Left forelimb (tissue), 1 donor: ENCODE results near the gene ZNF862.

Source experiments
- DNase-seq: peaks from one replicate; pipeline ENCODE4 v3.0.0-alpha.2; 2018; ENCODE audit warnings: low spot score

The ZNF862 gene

DNA sequence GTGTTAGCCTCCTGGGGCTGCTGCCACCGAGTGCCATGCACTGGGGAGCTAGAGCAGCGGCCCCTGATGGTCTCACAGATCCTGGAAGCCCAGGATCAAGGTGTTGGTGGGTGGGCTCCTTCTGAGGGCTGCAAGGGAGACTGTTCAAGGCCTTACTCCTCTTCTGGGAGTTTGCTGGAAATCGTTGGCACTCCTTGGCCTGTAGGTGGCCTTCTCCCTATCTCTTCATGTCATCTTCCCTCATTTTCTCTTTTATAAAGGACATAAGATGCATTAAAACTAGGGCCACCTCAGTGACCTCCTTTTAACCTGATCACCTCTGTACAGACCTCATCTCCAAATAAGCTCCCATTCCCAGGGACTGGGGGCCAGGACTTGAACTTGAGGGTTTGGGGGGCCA lies 27.0 kb upstream of the ZNF862 start:
- no peak for DNase-seq

DNA sequence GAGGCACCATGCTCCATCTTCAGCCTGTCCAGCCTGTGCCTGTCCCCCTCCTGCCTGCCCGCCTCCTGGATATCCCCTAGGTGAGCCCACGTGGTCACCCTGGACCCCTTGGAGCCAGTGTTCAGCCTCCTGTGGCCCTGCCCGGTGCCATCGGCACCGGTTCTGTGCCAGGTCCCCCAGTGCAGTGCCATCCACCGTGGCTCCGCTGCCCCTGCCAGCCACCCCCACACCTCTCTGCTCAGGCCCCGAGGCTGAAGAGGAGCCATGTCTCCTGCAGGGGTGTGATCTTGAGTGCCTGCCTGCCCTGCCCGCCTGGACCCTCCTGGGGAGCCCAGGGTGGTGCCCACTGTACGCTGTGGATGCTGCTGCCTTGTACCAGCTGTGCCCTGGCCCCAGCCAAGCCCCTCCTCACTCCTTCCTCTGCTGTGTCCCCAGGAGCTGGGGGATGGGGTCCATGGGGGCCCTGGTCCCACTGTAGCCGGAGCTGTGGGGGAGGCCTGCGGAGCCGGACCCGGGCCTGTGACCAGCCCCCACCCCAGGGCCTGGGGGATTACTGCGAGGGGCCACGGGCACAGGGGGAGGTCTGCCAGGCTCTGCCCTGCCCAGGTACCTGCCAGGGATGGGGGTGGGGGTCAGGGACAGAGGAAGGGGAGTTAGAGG lies 26.2 kb upstream of the ZNF862 start:
- DNase-seq = no peak

DNA sequence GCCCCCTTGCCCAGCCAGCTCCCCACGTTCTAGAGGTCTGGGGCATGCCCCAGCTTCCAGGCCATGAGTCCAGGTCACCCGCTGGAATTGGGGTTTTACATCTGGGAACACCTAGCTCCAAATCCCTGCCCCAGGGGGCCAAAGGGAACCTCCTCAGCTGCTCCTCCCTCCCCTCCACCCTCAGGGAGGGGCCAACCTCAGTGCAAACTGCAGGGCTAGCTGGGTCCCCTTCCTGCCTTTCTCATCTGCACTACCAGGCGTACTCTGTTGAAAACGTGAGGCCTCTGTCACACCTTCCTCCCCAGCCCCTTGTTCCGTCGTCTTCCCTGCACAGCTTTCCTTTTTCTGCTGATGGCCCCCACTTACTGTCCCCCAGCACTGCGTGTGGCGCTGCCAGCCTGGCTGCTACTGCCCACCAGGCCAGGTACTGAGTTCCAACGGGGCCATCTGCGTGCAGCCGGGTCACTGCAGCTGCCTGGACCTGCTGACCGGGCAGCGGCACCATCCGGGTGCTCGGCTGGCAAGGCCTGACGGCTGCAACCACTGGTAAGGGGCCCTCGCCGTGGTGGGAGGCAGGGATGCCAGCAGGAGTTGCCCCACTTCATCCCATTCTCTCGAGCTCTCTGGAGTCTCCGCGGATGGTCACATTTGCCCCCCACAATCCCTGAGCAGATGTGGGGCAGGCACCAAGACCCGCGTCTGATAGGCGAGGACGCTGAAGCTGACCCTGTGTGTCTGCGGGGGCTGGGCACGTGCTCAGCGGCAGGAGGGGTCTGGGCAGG lies 24.7 kb upstream of the ZNF862 start:
- DNase-seq = no peak

DNA sequence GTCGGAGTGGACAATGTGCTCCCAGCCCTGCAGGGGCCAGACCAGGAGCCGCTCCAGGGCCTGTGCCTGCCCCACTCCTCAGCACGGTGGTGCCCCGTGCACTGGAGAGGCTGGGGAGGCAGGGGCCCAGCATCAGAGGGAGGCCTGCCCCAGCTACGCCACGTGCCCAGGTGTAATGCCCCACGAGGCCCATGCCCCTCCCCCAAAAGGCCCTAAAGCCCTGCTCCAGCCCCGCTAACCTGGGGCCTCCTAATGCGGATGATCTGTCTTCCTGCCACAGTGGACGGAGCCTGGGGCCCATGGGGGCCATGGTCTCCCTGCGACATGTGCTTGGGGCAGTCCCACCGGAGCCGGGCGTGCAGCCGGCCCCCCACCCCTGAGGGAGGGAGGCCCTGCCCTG lies 23.7 kb upstream of the ZNF862 start:
- DNase-seq = no peak

DNA sequence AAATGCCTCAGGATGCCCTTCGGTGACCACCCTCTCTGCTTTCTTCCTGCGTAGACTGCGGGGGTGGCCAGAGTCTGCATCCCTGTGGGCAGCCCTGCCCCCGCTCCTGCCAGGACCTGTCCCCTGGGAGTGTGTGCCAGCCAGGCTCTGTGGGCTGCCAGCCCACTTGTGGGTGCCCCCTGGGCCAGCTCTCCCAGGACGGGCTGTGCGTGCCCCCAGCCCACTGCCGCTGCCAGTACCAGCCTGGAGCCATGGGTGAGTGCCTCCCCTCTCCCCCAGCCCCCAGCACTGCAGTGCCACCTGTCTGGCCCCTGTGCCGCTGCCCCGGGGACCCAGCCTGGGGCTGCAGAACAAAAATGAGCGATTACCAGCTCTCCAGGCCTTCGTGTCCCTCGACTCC lies 23.1 kb upstream of the ZNF862 start:
- no peak for DNase-seq

DNA sequence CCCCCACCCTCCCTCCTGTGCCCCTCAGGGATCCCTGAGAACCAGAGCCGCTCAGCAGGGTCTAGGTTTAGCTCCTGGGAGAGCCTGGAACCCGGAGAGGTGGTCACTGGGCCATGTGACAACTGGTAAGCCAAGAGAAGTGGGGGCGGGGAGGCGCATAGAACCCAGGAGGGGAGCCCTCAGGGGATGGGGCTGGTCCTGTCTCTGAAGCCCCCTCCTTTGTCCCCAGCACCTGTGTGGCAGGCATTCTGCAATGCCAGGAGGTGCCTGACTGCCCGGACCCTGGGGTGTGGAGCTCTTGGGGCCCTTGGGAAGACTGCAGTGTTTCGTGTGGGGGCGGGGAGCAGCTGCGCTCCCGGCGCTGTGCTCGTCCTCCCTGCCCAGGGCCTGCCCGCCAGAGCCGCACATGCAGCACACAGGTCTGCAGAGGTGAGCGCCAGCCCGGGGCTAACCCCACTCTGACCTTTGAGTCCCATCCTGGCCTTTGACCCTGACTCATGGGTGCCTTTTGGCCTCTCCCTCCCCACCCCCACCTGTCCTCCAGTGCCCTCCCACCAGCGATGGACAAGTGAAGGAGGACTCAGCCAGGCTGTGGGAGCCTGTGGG lies 22.4 kb upstream of the ZNF862 start:
- no peak for DNase-seq

DNA sequence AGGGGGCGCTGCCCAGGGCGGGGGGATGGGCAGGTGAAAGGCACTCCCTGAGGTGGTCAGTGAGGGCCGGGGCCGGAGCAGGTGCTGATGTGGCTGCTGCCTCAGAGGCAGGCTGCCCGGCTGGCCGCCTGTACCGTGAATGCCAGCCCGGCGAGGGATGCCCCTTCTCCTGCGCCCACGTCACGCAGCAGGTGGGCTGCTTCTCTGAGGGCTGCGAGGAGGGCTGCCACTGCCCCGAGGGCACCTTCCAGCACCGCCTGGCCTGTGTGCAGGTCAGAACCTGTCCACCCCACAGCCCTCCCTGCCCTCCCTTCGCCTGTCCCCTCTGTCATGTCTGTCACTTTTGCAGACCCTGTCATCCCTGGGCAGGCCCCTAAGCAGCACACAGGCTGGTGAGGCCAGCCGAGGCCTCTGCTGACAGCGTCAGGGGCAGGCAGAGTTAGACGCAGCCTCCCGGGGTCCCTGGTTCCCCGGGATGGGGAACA lies 21.9 kb upstream of the ZNF862 start:
- DNase-seq = no peak

DNA sequence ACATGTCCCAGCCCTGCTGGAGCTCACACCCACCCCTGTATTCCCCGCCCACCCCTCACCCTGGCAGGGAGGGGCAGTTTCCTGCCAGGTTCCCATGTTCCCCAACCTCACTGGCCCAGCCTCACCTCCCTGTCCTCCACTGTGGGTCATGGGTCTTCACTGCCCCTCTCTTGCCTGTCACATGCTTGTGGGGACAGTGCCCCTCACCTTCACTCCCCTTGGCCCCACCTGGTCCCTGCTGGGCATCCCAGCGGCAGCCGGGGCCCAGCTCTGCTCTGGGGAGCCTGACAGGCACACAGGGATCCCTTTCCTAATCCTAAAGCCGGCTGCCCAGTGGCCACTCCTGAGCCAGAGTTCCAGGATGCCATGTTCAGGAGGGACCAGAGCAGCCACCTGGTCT lies 21.4 kb upstream of the ZNF862 start:
- no peak for DNase-seq

DNA sequence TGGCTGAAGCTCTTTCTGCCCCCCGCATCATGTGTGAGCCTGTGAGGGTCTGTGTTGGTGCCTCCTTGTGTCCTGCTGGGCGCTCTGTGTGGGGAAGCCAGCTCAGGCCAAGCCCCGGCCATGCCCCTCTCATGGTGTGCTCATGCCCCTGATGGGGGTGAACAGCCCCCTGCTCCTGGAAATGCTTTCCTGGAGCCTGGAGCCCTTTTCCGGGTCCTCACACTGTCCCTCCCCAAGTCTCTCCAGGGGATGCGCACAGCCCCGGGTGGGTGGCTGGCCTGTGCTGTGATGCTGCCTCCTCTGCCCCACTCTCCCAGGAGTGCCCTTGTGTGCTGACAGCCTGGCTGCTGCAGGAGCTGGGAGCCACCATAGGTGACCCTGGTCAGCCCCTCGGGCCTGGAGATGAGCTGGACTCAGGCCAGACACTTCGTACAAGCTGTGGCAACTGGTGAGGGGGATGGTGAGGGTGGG lies 20.8 kb upstream of the ZNF862 start:
- DNase-seq = no peak

DNA sequence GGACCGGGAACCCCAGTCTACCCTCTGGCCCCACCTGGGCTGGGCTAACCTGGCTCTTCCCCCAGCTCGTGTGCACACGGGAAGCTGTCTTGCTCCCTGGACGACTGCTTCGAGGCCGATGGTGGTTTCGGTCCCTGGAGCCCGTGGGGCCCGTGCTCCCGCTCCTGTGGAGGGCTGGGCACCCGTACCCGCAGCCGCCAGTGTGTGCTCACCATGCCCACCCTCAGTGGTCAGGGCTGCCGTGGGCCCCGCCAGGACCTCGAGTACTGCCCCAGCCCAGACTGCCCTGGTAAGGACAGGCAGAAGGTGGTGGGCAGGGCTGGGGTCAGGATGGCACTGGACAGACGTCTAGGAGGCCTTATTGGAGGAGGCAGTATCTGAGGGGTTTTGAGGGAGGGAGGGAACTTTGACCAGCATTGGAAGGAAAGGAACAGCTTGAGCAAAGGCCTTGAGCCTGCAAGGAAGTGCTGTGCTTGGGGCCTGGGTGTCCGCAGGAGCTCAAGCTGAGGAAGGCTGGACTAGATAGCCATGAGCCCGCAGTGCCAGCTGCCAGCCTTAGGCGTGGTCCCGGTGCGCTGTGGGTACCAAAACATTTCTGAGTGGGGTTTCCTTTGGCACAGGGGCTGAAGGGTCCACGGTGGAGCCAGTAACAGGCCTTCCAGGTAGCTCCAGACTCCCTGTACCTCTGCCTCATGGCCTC lies 20.2 kb upstream of the ZNF862 start:
- DNase-seq = no peak

DNA sequence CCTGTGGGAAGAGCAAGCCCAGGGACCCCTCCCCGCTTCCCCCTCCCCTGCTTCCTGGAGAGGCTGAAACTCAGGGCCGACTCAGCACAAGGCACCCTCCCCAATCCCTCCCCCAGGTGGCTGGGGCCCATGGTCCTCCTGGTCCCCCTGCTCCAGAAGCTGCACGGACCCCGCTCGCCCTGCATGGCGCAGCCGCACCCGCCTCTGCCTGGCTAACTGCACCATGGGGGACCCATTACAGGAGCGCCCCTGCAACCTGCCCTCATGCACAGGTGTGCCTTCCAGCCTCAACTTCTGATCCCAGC lies 19.7 kb upstream of the ZNF862 start:
- no peak for DNase-seq

DNA sequence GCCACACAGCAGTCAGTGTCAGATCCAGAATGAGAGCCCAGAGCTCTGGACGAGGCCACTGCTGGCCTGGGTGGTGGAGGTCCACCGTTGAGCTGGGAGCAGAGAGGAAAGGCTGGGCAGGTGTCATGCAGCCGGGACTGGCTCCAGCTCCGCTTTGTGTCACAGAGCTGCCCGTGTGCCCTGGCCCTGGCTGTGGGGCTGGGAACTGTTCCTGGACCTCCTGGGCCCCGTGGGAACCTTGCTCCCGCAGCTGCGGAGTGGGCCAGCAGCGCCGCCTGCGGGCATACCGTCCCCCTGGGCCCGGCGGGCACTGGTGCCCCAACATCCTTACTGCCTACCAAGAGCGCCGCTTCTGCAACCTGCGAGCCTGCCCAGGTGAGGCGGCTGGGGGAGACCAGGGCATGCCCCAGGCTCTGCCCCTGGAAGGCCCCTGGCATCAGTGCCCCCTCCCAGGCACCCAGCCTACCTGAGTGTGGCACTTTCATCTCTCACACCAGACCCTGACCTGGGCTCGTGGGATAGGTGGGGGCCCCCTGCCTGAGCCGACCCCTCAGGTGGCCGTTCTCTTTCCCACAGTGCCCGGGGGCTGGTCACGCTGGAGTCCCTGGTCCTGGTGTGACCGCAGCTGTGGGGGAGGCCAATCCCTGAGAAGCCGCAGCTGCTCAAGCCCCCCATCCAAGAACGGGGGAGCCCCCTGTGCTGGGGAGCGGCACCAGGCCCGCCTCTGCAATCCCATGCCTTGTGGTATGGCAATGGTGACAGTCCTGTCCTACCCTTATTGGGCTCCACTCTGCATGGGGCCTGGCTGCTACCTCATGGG lies 18.8 kb upstream of the ZNF862 start:
- DNase-seq = no peak

DNA sequence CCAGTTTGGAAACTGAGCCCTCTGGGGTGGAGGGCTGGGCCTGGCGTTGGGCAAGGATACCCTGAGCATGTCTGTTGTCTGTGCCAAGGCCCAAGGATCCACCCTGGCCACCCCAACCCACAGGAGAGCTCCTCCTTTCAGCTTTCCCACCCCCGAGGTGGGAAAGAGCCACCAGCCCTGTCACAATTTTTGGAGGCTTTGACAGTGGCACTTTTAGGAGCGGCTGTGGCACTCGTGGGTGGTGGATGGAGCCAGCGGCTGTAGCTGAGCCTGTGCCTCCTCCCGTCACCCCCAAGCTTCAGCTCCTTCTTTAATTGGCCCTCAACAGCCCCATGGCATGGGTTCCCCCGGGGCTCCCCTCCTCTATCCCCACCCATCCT lies 18.2 kb upstream of the ZNF862 start:
- no peak for DNase-seq

DNA sequence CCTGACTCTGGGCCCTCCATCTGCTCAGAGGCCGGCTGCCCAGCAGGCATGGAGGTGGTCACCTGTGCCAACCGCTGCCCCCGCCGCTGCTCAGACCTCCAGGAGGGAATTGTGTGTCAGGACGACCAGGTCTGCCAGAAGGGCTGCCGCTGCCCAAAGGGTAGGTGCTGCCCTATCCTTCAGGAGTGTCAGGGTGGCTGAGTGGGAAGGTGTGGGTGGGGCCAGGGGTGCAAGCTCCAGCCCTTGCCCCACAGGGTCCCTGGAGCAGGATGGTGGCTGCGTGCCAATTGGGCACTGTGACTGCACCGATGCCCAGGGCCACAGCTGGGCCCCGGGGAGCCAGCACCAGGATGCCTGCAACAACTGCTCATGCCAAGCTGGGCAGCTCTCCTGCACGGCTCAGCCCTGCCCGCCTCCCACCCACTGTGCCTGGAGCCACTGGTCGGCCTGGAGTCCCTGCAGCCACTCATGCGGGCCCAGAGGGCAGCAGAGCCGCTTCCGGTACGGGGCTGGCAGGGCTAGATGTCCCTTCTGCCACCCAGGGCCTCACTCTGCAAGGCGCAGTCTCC lies 17.5 kb upstream of the ZNF862 start:
- DNase-seq = no peak

DNA sequence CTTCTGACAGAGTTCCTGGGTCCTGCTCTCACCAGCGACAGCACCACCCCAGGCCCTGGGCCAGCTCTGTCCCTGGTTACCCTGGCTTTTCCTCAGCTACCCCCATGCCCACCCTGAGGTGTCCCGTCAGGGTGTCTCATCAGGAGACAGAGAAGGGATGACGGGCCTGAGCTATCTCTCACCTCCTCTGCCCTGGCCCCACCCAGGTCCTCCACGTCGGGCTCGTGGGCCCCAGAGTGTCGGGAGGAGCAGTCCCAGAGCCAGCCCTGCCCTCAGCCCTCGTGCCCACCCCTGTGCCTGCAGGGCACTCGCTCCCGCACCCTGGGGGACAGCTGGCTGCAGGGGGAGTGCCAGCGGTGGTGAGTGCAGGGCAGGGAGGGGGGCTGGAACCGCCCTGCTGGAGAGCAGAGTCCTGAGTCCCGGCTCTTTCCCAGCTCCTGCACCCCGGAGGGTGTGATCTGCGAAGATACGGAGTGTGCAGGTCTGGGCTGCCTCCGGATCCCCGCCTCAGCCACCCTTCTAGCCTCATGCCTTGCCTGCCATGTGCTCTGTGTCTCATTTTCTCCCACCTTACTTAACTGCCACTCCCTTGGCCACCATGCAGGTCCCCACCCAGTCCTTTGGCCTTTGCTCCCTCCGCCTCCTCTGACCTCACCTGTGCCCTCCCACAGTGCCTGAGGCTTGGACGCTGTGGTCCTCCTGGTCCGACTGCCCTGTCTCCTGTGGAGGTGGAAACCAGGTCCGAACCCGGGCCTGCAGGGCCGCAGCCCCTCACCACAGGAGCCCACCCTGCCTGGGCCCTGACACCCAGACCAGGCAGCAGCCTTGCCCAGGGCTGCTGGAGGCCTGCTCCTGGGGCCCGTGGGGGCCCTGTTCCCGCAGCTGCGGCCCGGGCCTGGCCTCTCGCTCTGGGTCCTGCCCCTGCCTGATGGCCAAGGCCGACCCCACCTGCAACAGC lies 16.7 kb upstream of the ZNF862 start:
- no peak for DNase-seq

DNA sequence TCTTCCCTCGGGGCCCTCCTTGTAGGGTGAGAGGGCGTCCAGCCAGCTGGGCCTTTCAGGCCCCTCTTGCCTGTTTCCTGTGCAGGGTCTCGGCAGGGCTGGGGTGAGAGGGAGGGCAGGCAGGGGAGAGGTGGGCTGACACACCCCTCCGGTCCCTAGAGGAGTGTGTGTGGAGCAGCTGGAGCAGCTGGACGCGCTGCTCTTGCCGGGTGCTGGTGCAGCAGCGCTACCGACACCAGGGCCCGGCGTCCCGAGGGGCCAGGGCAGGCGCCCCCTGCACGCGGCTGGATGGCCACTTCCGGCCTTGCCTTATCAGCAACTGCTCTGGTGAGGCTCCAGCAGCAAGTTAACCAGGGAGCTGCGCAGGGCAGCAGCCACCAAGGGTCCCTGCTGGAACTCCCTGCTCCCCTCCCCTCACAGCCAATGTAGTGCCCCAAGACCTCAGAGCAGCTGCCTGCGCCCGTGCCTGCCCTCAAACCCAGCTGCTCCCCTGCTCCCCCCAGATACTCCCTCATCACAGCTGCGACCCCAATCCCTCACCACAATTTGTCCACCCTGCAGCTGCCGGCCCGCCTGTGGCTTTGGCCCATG lies 15.7 kb upstream of the ZNF862 start:
- DNase-seq = no peak

DNA sequence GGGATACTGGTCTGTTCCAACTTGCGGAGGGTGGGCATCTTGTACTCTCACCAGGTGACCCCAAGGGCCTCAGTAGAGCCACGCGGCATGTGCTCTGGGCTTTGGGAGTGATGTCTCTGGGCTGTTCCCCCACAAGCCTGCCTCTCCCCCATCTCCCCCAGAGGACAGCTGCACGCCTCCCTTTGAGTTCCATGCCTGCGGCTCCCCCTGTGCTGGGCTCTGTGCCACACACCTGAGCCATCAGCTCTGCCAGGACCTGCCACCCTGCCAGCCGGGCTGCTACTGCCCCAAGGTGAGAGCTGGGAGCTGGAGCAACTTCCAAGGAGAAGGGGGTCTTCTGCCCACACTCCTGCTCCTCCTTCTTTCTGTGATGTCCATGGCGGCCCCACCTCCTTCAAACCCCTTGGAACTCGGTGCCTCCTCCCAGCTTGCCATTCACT lies 15.0 kb upstream of the ZNF862 start:
- no peak for DNase-seq

DNA sequence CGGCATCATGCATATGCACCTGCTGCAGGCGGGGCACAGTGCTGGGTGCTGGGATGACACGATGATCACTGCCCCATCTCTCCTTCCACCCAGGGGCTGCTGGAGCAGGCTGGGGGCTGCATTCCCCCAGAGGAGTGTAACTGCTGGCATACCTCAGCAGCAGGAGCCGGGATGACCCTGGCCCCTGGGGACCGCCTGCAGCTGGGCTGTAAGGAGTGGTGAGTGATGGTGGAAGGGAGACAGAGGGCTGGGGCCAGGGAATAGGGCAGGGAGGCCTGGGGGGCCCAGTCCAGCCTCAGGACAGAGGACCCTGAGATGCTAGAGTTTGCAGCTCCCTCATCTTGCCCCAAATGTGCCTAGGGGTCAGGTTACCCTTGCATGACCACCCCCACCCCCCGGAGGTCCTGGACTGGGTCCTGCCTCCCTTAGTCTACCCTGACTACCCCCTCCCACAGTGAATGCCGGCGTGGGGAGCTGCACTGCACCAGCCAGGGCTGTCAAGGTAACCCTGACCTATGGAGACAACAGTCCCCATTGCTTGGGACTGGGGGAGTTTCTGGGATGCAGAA lies 14.5 kb upstream of the ZNF862 start:
- no peak for DNase-seq

DNA sequence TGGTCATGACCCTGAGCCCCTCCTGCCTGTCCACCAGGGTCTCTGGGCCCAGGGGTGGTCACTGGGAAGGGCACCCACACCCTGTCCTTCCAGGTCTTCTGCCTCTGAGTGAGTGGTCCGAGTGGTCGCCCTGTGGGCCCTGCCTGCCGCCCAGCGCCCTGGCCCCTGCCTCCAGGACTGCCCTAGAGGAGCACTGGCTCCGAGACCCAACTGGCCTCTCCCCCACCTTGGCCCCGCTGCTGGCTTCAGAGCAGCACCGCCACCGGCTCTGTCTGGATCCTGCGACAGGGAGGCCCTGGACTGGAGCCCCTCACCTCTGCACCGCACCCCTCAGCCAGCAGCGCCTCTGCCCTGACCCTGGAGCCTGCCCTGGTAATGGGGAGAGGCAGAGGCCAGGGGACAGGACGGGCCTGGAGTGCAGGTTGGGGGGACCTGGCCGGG lies 13.9 kb upstream of the ZNF862 start:
- no peak for DNase-seq
